ENCODE results near the gene RABGAP1L. TPM values are rescaled to one million over a fixed set of nuclear protein-coding genes. Genes with fewer than 3 reads are reported as not detected.

Gene RABGAP1L
- total and polyA plus RNA-seq, 2 donors (not counting 3 experiments of a cell fraction or from before 2014, with no cell fraction given): 6.4 to 22.2 TPM

GRCh38 chr1:174898102-174898797, 738.9 kb downstream of the RABGAP1L start:
- no TSS peak for BruUV-seq (replicated peaks)

GRCh38 chr1:174900317-174900716, 741.0 kb downstream of the RABGAP1L start:
- no TSS peak for BruUV-seq (replicated peaks)
- H2AFZ ChIP-seq (ENCODE audit: low read depth, low read length): no peak overlapping the region
- no peak overlapping the region for H3K4me3 ChIP-seq (replicated peaks in 1 of 3; ENCODE audit: insufficient read depth in 1 of 3, low read depth in 1 of 3, low read length in 3 of 3)
- TF ChIP-seq FOS (IDR thresholded peaks at IDR 0.05; ENCODE audit: borderline replicate concordance, insufficient read depth, low read length): no peak
- TF ChIP-seq, protein P1, sequence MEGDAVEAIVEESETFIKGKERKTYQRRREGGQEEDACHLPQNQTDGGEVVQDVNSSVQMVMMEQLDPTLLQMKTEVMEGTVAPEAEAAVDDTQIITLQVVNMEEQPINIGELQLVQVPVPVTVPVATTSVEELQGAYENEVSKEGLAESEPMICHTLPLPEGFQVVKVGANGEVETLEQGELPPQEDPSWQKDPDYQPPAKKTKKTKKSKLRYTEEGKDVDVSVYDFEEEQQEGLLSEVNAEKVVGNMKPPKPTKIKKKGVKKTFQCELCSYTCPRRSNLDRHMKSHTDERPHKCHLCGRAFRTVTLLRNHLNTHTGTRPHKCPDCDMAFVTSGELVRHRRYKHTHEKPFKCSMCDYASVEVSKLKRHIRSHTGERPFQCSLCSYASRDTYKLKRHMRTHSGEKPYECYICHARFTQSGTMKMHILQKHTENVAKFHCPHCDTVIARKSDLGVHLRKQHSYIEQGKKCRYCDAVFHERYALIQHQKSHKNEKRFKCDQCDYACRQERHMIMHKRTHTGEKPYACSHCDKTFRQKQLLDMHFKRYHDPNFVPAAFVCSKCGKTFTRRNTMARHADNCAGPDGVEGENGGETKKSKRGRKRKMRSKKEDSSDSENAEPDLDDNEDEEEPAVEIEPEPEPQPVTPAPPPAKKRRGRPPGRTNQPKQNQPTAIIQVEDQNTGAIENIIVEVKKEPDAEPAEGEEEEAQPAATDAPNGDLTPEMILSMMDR (IDR thresholded peaks at IDR 0.05; ENCODE audit: extremely low read depth in 1 of 2, insufficient read depth in 1 of 2, low read depth in 1 of 2, low read length in 2 of 2): no peak
- TF ChIP-seq EZH2 (IDR thresholded peaks at IDR 0.05; ENCODE audit: borderline replicate concordance, low read depth, low read length, severe bottlenecking): no peak
- no peak for TF ChIP-seq POLR2AphosphoS5 (IDR thresholded peaks at IDR 0.05; ENCODE audit: insufficient read depth, low read depth, low read length)
- no peak for TF ChIP-seq POLR2A (IDR thresholded peaks at IDR 0.05; ENCODE audit: low read depth, low read length)
- TF ChIP-seq GATA2 (IDR thresholded peaks at IDR 0.05; ENCODE audit: insufficient read depth, insufficient read length, low read depth, low read length): no peak
- TF ChIP-seq, protein P2, sequence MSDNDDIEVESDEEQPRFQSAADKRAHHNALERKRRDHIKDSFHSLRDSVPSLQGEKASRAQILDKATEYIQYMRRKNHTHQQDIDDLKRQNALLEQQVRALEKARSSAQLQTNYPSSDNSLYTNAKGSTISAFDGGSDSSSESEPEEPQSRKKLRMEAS (IDR thresholded peaks at IDR 0.05; ENCODE audit: insufficient read depth, insufficient read length): no peak
- no peak for TF ChIP-seq JUN (IDR thresholded peaks at IDR 0.05; ENCODE audit: borderline replicate concordance, insufficient read depth, insufficient read length, low read depth)
- no peak for TF ChIP-seq MYC (IDR thresholded peaks at IDR 0.05; ENCODE audit: low read depth, low read length)
- FAIRE-seq (no peak), DNase-seq (ENCODE audit: low read depth, low spot score) (no peak)
- ChIA-PET POLR2A (no interaction called here), CTCF (no interaction called here)
- H3K4me1 ChIP-seq (ENCODE audit: control insufficient read depth, extremely low read depth, insufficient read depth, low read length): no peaks in the 10 kb centered on the region
- H3K79me2 ChIP-seq (ENCODE audit: control insufficient read depth, insufficient read depth, low read length): no peaks in the 10 kb centered on the region
- H3K36me3 ChIP-seq (ENCODE audit: control insufficient read depth in 2 of 2, extremely low read depth in 1 of 2, insufficient read depth in 2 of 2, low read length in 2 of 2): no peaks in the 10 kb centered on the region
- no peak overlapping the region for H3K27ac ChIP-seq (ENCODE audit: insufficient read depth, low read depth, low read length)
- no peaks in the 10 kb centered on the region for H3K9me3 ChIP-seq (replicated peaks; ENCODE audit: control insufficient read depth, insufficient read depth, low read length)
- no peaks in the 10 kb centered on the region for H3K27me3 ChIP-seq (ENCODE audit: control insufficient read depth in 2 of 2, insufficient read depth in 2 of 2, low read length in 2 of 2)
- dilution Hi-C loops (cut with MboI; ENCODE audit: extremely low pct_ligation_motif_present, low sequenced_read_pairs) (no loop called here), intact Hi-C loops (cut with micrococcal nuclease) (no loop called here)
- H3K4me2 ChIP-seq (ENCODE audit: insufficient read depth, low read length): no peak overlapping the region
- no peaks in the 10 kb centered on the region for H3K9me1 ChIP-seq (replicated peaks; ENCODE audit: control insufficient read depth, extremely low read depth, insufficient read depth, low read length)
- no peaks in the 10 kb centered on the region for H4K20me1 ChIP-seq (replicated peaks; ENCODE audit: control insufficient read depth, extremely low read depth, insufficient read depth, low read length)
- no peak overlapping the region for H3K9ac ChIP-seq (replicated peaks; ENCODE audit: extremely low read depth, insufficient read depth, low read length)

More at GRCh38 chr1:174898102-174898797, 738.9 kb downstream of the RABGAP1L start:
- Histone ChIP-seq H3K4me2 (ENCODE audit: insufficient read depth, low read length) (no peak overlapping the region), H4K20me1 (replicated peaks; ENCODE audit: control insufficient read depth, extremely low read depth, insufficient read depth, low read length) (no peaks in the 10 kb centered on the region), H3K79me2 (ENCODE audit: control insufficient read depth, insufficient read depth, low read length) (no peaks in the 10 kb centered on the region), H3K27ac (ENCODE audit: insufficient read depth, low read depth, low read length) (no peak overlapping the region), H2AFZ (ENCODE audit: low read depth, low read length) (no peak overlapping the region), H3K4me3 (replicated peaks in 1 of 3; ENCODE audit: insufficient read depth in 1 of 3, low read depth in 1 of 3, low read length in 3 of 3) (no peak overlapping the region), H3K9me3 (replicated peaks; ENCODE audit: control insufficient read depth, insufficient read depth, low read length) (no peaks in the 10 kb centered on the region), H3K4me1 (ENCODE audit: control insufficient read depth, extremely low read depth, insufficient read depth, low read length) (no peaks in the 10 kb centered on the region), H3K9ac (replicated peaks; ENCODE audit: extremely low read depth, insufficient read depth, low read length) (no peak overlapping the region), H3K9me1 (replicated peaks; ENCODE audit: control insufficient read depth, extremely low read depth, insufficient read depth, low read length) (no peaks in the 10 kb centered on the region), H3K36me3 (ENCODE audit: control insufficient read depth in 2 of 2, extremely low read depth in 1 of 2, insufficient read depth in 2 of 2, low read length in 2 of 2) (no peaks in the 10 kb centered on the region), H3K27me3 (ENCODE audit: control insufficient read depth in 2 of 2, insufficient read depth in 2 of 2, low read length in 2 of 2) (no peaks in the 10 kb centered on the region)
- CTCF ChIA-PET: no interaction called here
- dilution Hi-C loops (cut with MboI; ENCODE audit: extremely low pct_ligation_motif_present, low sequenced_read_pairs): no loop called here
- POLR2A ChIA-PET: no interaction called here
- DNase-seq (ENCODE audit: low read depth, low spot score): no peak
- no peak for FAIRE-seq
- TF ChIP-seq, protein P2 (IDR thresholded peaks at IDR 0.05; ENCODE audit: insufficient read depth, insufficient read length): no peak
- no peak for TF ChIP-seq JUN (IDR thresholded peaks at IDR 0.05; ENCODE audit: borderline replicate concordance, insufficient read depth, insufficient read length, low read depth)
- no peak for TF ChIP-seq FOS (IDR thresholded peaks at IDR 0.05; ENCODE audit: borderline replicate concordance, insufficient read depth, low read length)
- no peak for TF ChIP-seq GATA2 (IDR thresholded peaks at IDR 0.05; ENCODE audit: insufficient read depth, insufficient read length, low read depth, low read length)
- TF ChIP-seq EZH2 (IDR thresholded peaks at IDR 0.05; ENCODE audit: borderline replicate concordance, low read depth, low read length, severe bottlenecking): no peak
- TF ChIP-seq POLR2AphosphoS5 (IDR thresholded peaks at IDR 0.05; ENCODE audit: insufficient read depth, low read depth, low read length): no peak
- intact Hi-C loops (cut with micrococcal nuclease): no loop called here

Measured in endothelial cell of umbilical vein (primary cell).